Measurements from ENCODE around the gene ETS2.

ETS2 gene

GRCh38 chr21:38777015-38777414 is 28.7 kb upstream of the ETS2 start (continued):
- TF ChIP-seq POU6F1 (CRISPR knock-in tag; IDR thresholded peaks at IDR 0.05; ENCODE audit: borderline replicate concordance, low read depth) = no peak
- no peak for TF ChIP-seq ARNTL (CRISPR knock-in tag; IDR thresholded peaks at IDR 0.05; ENCODE audit: borderline replicate concordance, low read depth)

GRCh38 chr21:38777531-38777930 is 28.2 kb upstream of the ETS2 start:
- no peak for TF ChIP-seq ARNTL (CRISPR knock-in tag; IDR thresholded peaks at IDR 0.05; ENCODE audit: borderline replicate concordance, low read depth)
- no peak for TF ChIP-seq ZNF8 (CRISPR knock-in tag; IDR thresholded peaks at IDR 0.05)
- TF ChIP-seq ZNF565 (CRISPR knock-in tag; conservative IDR thresholded peaks at IDR 0.05; ENCODE audit: low read depth) = no peak
- TF ChIP-seq TOX (CRISPR knock-in tag; IDR thresholded peaks at IDR 0.05; ENCODE audit: borderline replicate concordance) = no peak
- no peak for TF ChIP-seq RARB (CRISPR knock-in tag; IDR thresholded peaks at IDR 0.05)
- TF ChIP-seq, protein P1, sequence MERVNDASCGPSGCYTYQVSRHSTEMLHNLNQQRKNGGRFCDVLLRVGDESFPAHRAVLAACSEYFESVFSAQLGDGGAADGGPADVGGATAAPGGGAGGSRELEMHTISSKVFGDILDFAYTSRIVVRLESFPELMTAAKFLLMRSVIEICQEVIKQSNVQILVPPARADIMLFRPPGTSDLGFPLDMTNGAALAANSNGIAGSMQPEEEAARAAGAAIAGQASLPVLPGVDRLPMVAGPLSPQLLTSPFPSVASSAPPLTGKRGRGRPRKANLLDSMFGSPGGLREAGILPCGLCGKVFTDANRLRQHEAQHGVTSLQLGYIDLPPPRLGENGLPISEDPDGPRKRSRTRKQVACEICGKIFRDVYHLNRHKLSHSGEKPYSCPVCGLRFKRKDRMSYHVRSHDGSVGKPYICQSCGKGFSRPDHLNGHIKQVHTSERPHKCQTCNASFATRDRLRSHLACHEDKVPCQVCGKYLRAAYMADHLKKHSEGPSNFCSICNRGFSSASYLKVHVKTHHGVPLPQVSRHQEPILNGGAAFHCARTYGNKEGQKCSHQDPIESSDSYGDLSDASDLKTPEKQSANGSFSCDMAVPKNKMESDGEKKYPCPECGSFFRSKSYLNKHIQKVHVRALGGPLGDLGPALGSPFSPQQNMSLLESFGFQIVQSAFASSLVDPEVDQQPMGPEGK (CRISPR knock-in tag; IDR thresholded peaks at IDR 0.05; ENCODE audit: borderline replicate concordance) = no peak
- TF ChIP-seq ZFP3 (CRISPR knock-in tag; IDR thresholded peaks at IDR 0.05) = no peak
- no peak for TF ChIP-seq SNAI2 (CRISPR knock-in tag; IDR thresholded peaks at IDR 0.05)
- no peak for TF ChIP-seq CSDC2 (CRISPR knock-in tag; IDR thresholded peaks at IDR 0.05)
- TF ChIP-seq ZFP30 (CRISPR knock-in tag; IDR thresholded peaks at IDR 0.05) = no peak
- no peak for TF ChIP-seq BACH2 (CRISPR knock-in tag; IDR thresholded peaks at IDR 0.05; ENCODE audit: borderline replicate concordance)
- no peak for TF ChIP-seq TCF4 (CRISPR knock-in tag; IDR thresholded peaks at IDR 0.05; ENCODE audit: borderline replicate concordance)
- no peak for TF ChIP-seq GLIS3 (CRISPR knock-in tag; IDR thresholded peaks at IDR 0.05)
- no peak for TF ChIP-seq ESRRG (CRISPR knock-in tag; IDR thresholded peaks at IDR 0.05)
- no peak for TF ChIP-seq POU6F1 (CRISPR knock-in tag; IDR thresholded peaks at IDR 0.05; ENCODE audit: borderline replicate concordance, low read depth)
- no peak for TF ChIP-seq ZNF70 (CRISPR knock-in tag; IDR thresholded peaks at IDR 0.05)
- no peak for TF ChIP-seq OSR1 (CRISPR knock-in tag; IDR thresholded peaks at IDR 0.05)
- TF ChIP-seq ISL1 (CRISPR knock-in tag; IDR thresholded peaks at IDR 0.05) = no peak
- ATAC-seq = no peak

- ATAC-seq = no peak
- TF ChIP-seq PPARA (CRISPR knock-in tag; IDR thresholded peaks at IDR 0.05; ENCODE audit: borderline replicate concordance) = no peak
- TF ChIP-seq ARNTL (CRISPR knock-in tag; IDR thresholded peaks at IDR 0.05; ENCODE audit: borderline replicate concordance, low read depth) = no peak
- no peak for TF ChIP-seq TCF4 (CRISPR knock-in tag; IDR thresholded peaks at IDR 0.05; ENCODE audit: borderline replicate concordance)
- no peak for TF ChIP-seq BACH2 (CRISPR knock-in tag; IDR thresholded peaks at IDR 0.05; ENCODE audit: borderline replicate concordance)
- TF ChIP-seq SNAI2 (CRISPR knock-in tag; IDR thresholded peaks at IDR 0.05) = no peak
- no peak for TF ChIP-seq CSRNP3 (CRISPR knock-in tag; IDR thresholded peaks at IDR 0.05)
- TF ChIP-seq GLIS3 (CRISPR knock-in tag; IDR thresholded peaks at IDR 0.05) = no peak
- TF ChIP-seq, protein P1 (CRISPR knock-in tag; IDR thresholded peaks at IDR 0.05; ENCODE audit: borderline replicate concordance) = no peak
- TF ChIP-seq ZNF8 (CRISPR knock-in tag; IDR thresholded peaks at IDR 0.05) = no peak
Observed at GRCh38 chr21:38780879-38781278, 24.9 kb upstream of the ETS2 start.

Measured in SK-N-SH treated with all-trans-retinoic acid at 6 μM for 48 hours (cell line).